A172 (cell line): ENCODE results near the gene FAR1. TPM values are rescaled to one million over a fixed set of nuclear protein-coding genes. Genes with fewer than 3 reads are reported as not detected.
"Not testable (repeated sequence)": the region's sequence is repeated elsewhere in the genome, so short reads cannot be mapped to it uniquely, and the experiment has no call there.

ENCODE experiments used
- DNase-seq: peaks from one replicate; pipeline ENCODE4 v3.0.0-alpha.2; 2015; ENCODE audit warnings: low spot score
- total RNA-seq: library from RNA; depleted of rRNA; stranded (reverse); fragments of >200 nt; shearing (Covaris generic); gene quantifications from 2 replicates; pipeline ENCODE4 v1.2.3, GENCODE V29; 2014; rRNA removed

The FAR1 gene, protein sequence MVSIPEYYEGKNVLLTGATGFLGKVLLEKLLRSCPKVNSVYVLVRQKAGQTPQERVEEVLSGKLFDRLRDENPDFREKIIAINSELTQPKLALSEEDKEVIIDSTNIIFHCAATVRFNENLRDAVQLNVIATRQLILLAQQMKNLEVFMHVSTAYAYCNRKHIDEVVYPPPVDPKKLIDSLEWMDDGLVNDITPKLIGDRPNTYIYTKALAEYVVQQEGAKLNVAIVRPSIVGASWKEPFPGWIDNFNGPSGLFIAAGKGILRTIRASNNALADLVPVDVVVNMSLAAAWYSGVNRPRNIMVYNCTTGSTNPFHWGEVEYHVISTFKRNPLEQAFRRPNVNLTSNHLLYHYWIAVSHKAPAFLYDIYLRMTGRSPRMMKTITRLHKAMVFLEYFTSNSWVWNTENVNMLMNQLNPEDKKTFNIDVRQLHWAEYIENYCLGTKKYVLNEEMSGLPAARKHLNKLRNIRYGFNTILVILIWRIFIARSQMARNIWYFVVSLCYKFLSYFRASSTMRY
- 64.7 and 81.5 TPM in 2 replicates for total RNA-seq

DNA sequence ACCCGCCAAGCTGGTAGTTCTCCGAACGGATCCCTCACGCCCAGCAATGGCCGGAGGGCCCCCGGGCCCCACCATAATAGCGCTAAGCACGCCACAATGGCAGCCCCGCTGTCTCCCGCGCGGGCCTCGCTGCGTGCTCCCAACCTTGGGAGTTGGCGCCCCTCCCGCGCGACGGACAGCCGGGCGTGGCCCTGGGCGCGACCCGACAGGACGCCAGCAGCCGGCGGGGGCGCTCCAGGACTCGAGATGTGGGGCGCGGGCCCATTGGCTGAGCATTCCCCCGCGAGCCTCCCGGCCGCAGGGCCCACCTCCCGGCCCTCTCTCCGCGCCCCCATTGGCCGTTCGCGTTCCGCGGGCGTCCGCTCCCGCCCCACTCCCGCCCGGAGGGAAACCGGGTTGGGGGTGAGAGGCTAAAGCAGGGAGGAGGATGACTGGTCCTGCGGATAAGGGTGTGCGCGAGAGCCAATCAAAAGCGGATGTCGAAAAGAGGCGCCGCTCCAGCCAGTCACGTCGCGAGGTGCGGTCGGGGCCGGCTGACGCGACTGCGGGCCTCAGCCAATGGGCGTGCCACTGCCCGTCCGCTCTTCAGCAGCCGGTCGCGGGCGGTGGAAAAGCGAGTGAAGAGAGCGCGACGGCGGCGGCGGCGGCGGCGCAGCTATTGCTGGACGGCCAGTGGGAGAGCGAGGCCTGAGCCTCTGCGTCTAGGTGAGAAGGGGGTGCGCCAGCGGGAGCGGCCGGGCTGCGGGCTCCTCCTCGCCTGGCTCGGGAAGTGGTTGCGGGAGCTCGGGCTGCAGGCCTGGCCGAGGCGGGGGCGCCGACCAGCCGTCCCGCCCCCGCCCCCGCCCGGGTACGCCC lies at the start of gene FAR1:
Gene FAR1, plus strand, starts transcription at position 567 of the 855 bp plus-strand sequence. CDS start 26,098 bp downstream, outside the sequence.
- DNase-seq, result peak; percentile 98

DNA sequence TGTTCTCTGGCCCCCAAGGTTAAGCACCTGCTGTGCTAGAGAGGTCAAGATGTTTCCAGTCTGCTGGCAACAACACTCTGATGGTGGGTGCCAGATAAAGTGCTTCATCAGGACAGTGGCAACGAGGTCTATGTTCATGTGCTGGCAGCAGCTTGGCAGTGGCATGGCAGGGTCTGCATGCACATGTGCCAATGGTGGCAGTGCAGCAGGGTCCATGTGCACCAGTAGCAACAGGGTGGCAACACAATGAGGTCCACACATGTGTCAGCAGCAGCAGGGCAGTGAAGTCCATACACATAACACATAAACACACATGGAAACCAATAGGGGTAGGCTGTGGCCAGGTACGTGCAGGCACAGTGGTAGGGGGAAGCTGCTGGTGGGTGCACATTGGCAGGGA lies 48.4 kb upstream of the FAR1 start:
- no peak for DNase-seq

DNA sequence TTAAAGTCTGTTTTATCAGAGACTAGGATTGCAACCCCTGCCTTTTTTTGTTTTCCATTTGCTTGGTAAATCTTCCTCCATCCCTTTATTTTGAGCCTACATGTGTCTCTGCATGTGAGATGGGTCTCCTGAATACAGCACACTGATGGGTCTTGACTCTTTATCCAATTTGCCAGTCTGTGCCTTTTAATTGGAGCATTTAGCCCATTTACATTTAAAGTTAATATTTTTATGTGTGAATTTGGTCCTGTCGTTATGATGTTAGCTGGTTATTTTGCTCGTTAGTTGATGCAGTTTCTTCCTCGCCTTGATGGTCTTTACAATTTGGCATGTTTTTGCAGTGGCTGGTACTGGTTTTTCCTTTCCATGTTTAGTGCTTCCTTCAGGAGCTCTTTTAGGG lies 41.6 kb upstream of the FAR1 start:
- DNase-seq, result not testable (repeated sequence)

DNA sequence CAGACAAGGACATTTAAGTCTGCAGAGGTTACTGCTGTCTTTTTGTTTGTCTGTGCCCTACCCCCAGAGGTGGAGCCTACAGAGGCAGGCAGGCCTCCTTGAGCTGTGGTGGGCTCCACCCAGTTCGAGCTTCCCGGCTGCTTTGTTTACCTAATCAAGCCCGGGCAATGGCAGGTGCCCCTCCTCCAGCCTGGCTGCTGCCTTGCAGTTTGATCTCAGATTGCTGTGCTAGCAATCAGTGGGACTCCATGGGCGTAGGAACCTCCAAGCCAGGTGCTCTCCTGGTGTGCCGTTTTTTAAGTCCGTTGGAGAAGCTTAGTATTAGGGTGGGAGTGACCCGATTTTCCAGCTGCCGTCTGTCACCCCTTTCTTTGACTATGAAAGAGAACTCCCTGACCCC lies 39.8 kb upstream of the FAR1 start:
- DNase-seq, result not testable (repeated sequence)

DNA sequence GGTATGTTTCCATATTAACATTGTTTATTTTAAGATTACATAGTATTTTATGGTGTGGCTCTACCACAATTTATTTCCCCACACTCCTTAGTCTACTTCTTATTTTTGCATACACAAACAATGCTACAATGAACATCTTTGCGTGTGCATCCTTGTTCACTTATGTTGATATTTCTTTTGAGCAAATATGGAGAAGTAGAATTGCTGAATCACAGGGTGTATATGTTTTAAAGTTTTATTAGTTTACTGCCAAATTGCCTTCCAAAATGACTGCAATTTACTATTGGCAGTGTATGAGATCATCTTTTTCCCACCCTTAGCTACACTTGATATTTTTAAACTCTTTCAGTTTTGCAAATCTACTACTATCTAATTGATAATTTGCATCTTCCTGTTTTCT lies 38.7 kb upstream of the FAR1 start:
- no peak for DNase-seq

DNA sequence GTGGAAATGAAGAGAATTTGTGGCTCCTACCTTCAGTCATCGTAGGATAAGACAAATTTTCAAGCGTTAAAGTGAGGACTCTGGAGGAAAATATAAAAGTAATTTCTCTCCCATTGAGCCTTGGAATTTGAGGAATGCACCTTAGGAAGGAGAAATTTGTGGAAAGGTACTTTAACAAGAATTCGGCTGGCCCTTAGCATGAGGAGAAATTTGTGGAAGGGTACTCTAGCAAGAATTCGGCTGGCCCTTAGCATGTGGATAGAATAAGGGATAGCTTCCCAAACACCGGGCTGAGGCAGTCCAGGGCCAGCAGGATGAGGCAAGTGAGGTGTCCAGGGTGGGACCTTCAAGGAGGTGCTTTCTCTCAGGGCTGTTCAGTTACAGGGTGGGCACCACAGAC lies 33.2 kb upstream of the FAR1 start:
- no peak for DNase-seq

DNA sequence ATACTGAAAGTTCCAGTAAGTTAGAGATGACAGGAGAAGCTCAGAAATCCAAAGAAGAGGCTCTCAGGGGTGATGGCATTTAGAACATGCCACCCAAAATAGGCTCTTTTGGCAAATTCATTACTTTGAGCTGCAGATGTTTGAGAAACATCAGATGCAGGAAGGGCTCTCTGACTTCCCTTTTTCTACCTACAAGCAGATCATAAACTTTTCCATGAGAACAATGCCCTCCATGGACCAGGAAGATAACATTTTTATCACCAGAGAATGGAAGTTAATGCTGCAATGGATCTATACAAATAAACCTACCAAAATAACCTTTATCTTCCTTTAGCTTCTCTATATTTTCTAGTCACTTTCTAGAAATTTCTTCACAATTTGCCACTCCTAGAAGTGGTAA lies 32.7 kb upstream of the FAR1 start:
- no peak for DNase-seq

DNA sequence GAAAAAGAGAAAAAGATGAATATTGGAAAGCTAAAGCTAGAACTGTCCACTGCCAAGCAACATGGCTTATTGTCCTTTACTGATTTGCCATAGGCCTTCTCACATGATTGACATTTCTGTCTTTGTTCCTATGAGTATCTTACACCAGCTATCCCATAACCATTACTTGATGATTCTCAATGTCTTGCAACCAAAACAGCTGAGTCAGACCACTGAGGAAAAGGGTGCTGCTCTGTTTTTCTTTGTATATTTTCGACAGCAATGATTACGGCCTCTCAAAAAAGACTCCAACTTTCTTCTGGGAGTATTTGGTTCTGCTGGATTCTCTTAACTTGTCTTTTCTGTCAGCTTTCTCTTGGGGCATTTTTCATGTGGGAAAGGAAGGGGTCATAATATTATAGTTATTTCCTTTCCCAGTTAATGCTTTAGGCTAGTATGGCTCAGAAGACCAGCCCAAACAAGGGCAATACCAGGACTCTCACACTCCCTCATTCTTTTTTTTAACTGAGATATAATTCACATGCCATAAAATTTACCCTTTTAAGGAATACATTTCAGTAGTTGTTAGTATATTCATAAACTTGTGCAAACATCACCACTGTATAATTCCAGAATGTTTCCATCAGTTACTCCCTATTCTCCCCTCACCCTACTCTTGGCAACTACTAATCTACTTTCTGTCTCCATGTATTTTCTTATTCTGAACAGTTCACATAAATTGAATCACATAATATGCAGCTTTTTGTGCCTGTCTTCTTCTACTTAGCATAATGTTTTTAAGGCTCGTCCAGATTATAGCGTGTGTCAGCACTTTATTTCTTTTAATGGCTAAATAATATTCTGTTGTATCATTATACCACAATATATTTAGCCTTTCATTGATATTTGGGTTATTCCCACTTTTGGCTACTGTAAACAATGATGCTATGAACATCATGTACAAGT lies 31.1 kb upstream of the FAR1 start:
- DNase-seq, result no peak

DNA sequence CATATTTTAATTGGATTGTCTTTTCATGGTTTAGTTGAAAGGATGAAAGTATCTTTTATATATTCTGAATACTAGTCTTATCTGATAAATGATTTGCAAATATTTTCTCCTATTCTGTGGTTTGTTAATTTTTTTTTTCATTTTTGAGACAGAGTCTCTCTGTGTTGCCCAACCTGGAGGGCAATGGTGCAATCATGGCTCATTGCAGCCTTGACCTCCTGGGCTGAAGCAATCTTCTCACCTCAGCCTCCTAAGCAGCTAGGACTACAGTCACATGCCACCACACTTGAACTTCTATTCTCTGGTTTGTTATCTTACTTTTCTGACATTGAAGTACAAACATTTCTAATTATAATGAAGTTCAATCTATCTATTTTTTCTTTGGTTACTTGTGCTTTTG lies 30.0 kb upstream of the FAR1 start:
- DNase-seq, result no peak

DNA sequence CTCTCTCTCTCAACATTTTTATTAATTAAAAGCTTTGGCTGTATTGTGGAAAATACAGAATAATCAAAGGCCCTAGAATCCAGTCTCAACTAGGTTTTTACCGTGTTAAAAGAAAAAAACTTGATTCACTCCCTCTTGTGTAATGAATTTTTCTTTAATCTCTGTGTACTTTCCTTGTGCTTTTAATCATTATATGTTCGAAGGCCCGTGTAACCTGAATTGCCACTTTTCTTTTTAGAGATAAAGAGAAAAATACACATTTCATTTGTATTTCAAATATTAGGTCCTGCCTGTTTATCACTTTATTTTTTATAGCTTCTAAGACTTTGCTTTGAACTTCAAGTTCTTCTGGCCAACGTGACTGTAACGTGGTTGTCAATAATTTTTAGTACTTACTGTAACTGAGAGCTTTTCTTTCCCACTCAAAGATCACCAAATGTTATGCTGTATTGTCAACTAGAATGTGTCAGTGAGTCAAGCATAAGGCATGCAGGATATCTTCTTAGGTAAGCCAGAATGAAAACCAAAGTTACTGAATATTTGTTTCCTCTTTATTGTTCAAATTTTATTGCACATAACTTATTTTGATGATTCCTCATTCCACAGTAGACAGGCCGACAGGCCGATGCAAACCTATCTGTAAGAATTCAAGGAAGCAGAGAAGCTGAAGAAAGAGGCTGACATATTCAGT lies 23.3 kb upstream of the FAR1 start:
- DNase-seq, result peak; percentile 32

DNA sequence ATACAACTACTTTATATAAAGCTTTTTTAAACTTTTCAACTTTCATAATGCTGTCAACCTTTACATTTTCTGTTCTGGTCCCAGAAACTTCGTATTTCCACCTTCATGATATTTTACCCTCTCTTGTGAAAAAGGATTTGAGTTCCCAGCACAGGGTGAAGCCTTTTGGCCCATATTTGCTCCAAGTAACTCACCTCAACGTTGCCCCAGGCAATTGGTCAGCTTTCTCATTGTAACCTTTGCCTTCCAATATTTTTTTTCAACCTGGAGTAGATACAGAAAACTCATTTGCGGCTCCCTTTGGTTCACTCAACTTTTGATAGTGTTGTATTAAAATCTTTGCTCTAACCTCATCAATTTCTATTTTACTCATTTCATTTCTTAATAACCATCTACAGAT lies 21.1 kb upstream of the FAR1 start:
- no peak for DNase-seq

DNA sequence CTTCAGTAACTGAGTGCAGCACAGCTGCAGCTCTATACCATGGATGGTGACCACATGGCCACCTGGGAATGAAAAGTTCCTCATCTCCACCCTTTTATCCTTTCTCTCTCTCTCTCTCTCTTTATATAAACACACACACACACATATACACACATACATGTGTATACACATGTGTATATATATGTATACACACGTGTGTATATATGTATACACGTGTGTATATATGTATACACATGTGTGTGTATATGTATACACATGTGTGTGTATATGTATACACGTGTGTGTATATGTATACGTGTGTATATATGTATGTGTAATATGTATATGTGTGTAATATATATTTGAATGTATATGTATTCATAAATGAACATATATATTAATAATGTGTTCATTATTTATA lies 18.8 kb upstream of the FAR1 start:
- no peak for DNase-seq

DNA sequence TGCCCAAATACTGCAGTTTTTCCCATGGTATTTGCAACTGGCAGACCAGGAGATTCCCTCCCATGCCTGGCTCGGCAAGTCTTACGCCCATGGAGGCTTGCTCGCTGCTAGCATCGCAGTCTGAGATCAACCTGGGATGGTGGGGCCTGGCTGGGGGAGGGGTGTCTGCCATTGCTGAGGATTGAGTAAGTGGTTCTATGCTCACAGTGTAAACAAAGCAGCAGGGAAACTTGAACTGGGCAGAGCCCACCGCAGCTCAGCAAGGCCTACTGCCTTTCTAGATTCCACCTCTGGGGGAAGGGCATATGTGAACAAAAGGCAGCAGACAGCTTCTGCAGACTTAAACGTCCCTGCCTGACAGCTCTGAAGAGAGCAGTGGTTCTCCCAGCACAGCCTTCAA lies 17.0 kb upstream of the FAR1 start:
- DNase-seq, result not testable (repeated sequence)

DNA sequence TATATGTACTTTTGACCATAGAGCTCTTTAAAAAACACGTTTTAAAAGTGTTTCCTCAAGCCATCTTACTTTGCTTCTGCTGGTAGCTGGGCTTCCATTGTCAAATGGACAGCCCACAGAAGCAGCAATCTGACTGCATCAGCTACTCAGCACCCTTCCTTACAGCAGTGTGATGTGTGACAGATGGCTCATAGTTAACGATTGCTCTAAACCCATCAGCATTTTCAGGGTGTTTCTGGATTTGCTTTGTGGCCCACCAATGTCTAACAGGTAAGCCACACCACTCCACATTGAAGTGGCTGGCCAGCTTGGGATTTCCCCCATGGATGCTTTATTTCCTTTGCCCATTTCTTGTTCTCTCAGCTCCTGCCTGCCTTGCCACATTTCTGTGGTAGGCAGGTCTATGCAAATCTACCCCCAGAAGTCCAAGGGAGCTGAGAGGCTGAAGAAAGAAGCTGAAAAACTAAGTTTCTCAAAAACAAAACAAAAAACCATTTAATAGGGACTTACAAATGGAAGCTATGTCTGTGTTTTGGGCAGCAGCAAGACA lies 7.3 kb upstream of the FAR1 start:
- DNase-seq, result no peak

DNA sequence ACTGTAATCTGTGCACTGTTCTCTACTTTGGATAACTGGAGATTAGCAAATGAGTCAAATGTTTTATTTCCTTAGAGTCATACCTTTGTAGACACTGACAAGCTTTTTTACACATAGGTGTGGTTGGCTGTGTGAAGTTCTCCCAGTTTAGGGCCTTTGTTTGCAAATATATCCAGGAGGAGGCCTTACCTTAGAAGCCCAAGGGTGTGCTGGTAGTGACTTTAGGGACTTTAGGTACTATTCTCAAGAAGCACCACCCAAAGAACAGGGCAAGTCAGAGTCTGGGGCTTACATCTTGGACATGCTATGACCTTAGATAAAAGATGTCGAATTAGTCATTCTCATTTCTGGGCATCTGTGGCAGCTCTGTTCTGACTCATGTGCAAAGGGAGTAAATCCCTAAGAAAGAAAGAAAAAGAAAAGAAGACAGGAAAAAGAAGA lies 4.8 kb upstream of the FAR1 start:
- DNase-seq, result peak; percentile 82

DNA sequence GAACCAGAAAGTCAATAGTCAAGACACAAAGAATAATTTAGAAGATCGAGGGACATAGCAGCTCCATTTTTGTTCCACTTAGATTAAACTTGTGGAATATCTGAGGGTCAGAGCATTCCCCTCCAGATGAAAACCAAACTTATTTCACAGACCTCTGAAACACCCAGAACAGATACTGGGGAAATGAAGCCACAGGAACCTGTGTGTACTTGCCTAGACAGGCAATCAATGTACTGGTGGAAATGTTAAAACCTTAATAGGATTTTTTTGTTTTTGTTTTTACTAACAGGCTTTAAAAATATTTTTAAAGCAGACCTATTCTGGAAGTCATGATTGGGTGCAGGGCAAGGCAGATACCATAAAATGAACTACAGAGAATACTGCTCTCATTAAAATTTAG lies 4.1 kb upstream of the FAR1 start:
- DNase-seq, result no peak

DNA sequence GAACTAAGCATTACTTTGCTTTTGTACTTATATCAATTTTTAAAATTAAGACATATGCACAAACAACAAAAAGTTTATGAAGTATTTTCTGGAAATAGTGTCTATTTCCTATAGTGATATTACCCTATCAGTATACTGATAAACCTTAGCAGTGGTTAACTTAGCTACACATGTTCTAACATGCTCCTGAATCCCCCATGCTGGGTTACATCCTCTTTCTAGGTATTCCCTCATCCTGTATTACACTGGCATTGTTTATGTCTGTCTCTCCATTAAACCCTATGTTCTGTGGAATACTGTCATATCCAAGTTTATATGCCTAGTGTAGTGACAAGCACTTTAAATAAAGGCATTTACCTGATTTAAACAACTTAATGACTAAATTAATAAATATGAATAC lies 1.8 kb upstream of the FAR1 start:
- DNase-seq, result no peak

DNA sequence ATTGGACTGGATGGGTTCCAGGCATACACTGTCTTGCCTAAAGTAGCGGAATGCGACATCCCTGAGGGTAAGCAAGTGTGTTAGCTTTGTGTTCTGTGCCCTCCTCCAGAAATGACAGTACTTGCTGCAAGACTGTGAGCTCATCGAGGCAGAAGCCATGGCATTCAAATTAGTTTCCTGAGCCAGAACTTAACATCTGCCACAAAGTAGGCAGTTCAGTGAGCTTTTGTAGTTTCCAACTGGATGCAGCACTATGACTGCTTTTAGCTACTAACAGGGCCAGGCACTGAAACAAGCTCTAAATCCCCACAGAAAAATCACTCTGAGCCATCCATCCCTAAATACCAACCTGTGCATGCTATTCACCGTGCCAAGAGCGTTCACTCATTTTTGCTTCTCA lies 1.2 kb upstream of the FAR1 start:
- no peak for DNase-seq

DNA sequence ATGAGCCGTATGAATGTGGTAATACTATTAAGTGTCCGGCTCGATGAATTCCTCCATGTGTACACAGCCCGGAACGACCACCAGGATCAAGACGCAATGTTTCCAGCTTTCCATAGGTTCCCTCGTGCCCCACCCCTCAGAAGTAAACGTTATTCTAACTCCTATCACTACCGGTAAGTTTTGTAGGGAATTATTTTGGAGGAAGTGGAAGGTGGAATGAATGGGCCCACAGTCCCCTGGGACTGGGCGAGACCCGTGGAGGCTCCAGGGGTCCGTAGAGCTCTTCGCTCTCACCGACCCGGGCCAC lies 720 bp upstream of the FAR1 start:
- DNase-seq, result no peak

DNA sequence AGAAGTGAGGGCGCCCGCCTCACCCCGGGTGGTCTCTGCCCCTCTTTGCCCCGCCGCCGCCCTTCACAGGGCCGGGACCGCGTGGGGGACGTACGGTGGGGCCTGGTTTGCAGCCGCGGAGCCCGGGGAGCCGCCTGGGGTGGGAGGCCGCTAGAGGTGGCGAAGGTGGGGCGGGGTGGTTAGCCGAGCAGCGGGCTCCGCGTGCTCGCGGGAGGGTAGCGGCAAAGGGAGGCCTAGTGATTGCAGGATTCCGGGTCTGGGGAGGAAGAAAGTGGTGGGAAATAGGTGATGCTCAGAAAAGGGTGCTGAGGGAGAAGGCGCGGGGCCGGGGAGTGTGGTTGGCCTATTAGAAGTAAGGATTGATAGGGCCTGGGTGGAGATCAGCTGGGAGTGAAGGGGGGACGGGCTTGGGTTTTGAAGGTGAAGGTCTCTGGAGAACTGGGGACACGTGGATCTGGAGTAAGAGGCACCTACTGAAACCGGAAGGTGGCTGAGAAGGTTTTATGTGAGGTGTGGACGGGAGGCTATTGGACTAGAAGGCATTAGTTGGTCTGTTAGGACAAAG lies 571 bp downstream of the FAR1 start:
- DNase-seq, result peak; percentile 38
